ENCODE data around the gene AMHR2.

DNA sequence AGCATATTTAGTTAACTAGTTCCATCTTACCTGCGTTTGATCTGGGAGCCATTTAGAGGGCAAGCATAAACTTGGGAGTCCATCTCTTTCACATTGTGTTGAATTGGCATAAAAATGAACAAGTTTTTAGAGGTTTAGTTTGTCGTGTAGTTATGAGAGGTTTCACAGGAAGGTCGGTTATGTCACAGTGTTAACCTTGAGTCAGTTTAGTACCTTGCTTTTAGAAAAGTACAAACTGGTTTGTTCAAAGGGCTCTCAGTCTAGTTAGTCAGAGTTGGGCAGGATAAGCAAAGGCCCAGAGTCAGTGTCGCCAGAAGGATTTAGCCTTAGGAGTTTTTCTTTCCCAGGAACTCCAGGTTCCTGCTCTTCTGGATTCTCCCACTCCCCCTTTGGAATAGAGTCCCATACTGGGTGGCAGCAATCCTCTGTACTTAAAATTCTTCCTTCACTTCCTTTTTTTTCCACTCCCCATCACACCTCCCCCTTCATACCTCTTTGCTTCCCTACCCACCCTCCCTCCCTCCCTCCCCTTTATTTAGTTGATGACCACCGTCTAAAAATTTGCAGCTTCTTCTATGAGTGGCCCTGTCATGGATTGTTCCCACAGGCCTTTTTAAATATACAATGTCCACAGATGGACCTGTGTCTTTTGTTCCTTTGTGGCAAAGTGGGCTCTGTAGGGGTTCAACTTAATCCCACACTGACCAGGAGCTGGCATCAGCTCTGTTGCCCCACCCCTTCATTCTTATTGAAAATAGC lies 40.3 kb downstream of the AMHR2 start:
- TF ChIP-seq, protein P1, sequence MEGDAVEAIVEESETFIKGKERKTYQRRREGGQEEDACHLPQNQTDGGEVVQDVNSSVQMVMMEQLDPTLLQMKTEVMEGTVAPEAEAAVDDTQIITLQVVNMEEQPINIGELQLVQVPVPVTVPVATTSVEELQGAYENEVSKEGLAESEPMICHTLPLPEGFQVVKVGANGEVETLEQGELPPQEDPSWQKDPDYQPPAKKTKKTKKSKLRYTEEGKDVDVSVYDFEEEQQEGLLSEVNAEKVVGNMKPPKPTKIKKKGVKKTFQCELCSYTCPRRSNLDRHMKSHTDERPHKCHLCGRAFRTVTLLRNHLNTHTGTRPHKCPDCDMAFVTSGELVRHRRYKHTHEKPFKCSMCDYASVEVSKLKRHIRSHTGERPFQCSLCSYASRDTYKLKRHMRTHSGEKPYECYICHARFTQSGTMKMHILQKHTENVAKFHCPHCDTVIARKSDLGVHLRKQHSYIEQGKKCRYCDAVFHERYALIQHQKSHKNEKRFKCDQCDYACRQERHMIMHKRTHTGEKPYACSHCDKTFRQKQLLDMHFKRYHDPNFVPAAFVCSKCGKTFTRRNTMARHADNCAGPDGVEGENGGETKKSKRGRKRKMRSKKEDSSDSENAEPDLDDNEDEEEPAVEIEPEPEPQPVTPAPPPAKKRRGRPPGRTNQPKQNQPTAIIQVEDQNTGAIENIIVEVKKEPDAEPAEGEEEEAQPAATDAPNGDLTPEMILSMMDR (IDR thresholded peaks at IDR 0.05) = no peak
- TF ChIP-seq EP300 (IDR thresholded peaks at IDR 0.05) = no peak

All from tibial nerve (tissue), 4 donors.